Keratinocyte (primary cell): ENCODE data around the gene METTL1.

Experiments
- EZH2 ChIP-seq: IDR thresholded peaks from one replicate; pipeline ENCODE4 v1.6.1; 2012; ENCODE audit warnings: inconsistent platforms, mild to moderate bottlenecking, low read length, moderate library complexity
- TF ChIP-seq, protein P1 (sequence below), 3 experiments: IDR thresholded peaks in 1 of 3; conservative IDR thresholded peaks in 1 of 3; optimal IDR thresholded peaks in 1 of 3; 2 replicates in 2 of 3; 3 replicates in 1 of 3; pipeline versions ENCODE3 to v1.5.1; 2011; ENCODE audit warnings: low read length in 3 of 3, mild to moderate bottlenecking in 3 of 3, moderate library complexity in 2 of 3, control low read depth in 1 of 3, inconsistent platforms in 1 of 3; ENCODE audit not compliant: insufficient read depth in 2 of 3; ENCODE audit errors: extremely low read depth in 1 of 3

- no peak for TF ChIP-seq EZH2
- TF ChIP-seq, protein P1, sequence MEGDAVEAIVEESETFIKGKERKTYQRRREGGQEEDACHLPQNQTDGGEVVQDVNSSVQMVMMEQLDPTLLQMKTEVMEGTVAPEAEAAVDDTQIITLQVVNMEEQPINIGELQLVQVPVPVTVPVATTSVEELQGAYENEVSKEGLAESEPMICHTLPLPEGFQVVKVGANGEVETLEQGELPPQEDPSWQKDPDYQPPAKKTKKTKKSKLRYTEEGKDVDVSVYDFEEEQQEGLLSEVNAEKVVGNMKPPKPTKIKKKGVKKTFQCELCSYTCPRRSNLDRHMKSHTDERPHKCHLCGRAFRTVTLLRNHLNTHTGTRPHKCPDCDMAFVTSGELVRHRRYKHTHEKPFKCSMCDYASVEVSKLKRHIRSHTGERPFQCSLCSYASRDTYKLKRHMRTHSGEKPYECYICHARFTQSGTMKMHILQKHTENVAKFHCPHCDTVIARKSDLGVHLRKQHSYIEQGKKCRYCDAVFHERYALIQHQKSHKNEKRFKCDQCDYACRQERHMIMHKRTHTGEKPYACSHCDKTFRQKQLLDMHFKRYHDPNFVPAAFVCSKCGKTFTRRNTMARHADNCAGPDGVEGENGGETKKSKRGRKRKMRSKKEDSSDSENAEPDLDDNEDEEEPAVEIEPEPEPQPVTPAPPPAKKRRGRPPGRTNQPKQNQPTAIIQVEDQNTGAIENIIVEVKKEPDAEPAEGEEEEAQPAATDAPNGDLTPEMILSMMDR (optimal IDR thresholded peaks at IDR 0.05 in 1 of 3, IDR thresholded peaks at IDR 0.05 in 1 of 3, conservative IDR thresholded peaks at IDR 0.05 in 1 of 3; ENCODE audit: extremely low read depth in 1 of 3, insufficient read depth in 2 of 3, low read length in 3 of 3): no peak
Measured at GRCh38 chr12:57793920-57794319, 22.0 kb upstream of the METTL1 start.
